Limb (tissue), 2 donors: ENCODE measurements around the gene VWA8.
"Not testable (repeated sequence)": the region's sequence is repeated elsewhere in the genome, so short reads cannot be mapped to it uniquely, and the experiment has no call there.

Source experiments
- DNase-seq, 2 donors: peaks; one replicate each; pipeline ENCODE4 v3.0.0-alpha.2; 2016; ENCODE audit errors: extremely low spot score in 2 of 2

VWA8 gene

GRCh38 chr13:41590122-41590521, 370.8 kb downstream of the VWA8 start:
- DNase-seq, result no peak

GRCh38 chr13:41589434-41589833, 371.5 kb downstream of the VWA8 start:
- DNase-seq, result no peak

- no peak for DNase-seq
Observed at GRCh38 chr13:41588899-41589298, 372.0 kb downstream of the VWA8 start.

- no peak for DNase-seq
Observed at GRCh38 chr13:41588448-41588847, 372.5 kb downstream of the VWA8 start.

- DNase-seq, result no peak
Observed at GRCh38 chr13:41587490-41587889, 373.4 kb downstream of the VWA8 start.

- no peak for DNase-seq
Observed at GRCh38 chr13:41586216-41586615, 374.7 kb downstream of the VWA8 start.

GRCh38 chr13:41582027-41582463, 378.9 kb downstream of the VWA8 start:
- DNase-seq, result no peak

GRCh38 chr13:41580345-41580744, 380.6 kb downstream of the VWA8 start:
- DNase-seq, result no peak

- no peak for DNase-seq
Observed at GRCh38 chr13:41579881-41580280, 381.0 kb downstream of the VWA8 start.

- DNase-seq, result no peak
Observed at GRCh38 chr13:41579168-41579567, 381.7 kb downstream of the VWA8 start.

- no peak for DNase-seq
Observed at GRCh38 chr13:41578371-41578770, 382.5 kb downstream of the VWA8 start.

- DNase-seq, result peak in 1 of 2 donors; percentile 70
Observed at GRCh38 chr13:41577436-41577835, 383.5 kb downstream of the VWA8 start.

GRCh38 chr13:41573640-41574039, 387.3 kb downstream of the VWA8 start:
- DNase-seq, result not testable (repeated sequence)

- not testable (repeated sequence) for DNase-seq
Observed at GRCh38 chr13:41571817-41572340, 389.0 kb downstream of the VWA8 start.

GRCh38 chr13:41568972-41569351, 391.9 kb downstream of the VWA8 start:
- DNase-seq, result peak in 1 of 2 donors; percentile 53

GRCh38 chr13:41568143-41568971, 392.6 kb downstream of the VWA8 start:
- peak in 1 of 2 donors; percentile 22 for DNase-seq

- no peak for DNase-seq
Observed at GRCh38 chr13:41567363-41567762, 393.5 kb downstream of the VWA8 start.

- no peak for DNase-seq
Observed at GRCh38 chr13:41565846-41566245, 395.1 kb downstream of the VWA8 start.

GRCh38 chr13:41565216-41565615, 395.7 kb downstream of the VWA8 start:
- DNase-seq, result peak in 1 of 2 donors; percentile 71

GRCh38 chr13:41563984-41564365, 396.9 kb downstream of the VWA8 start:
- no peak for DNase-seq

GRCh38 chr13:41563341-41563983, 397.4 kb downstream of the VWA8 start:
- DNase-seq, result no peak

- no peak for DNase-seq
Observed at GRCh38 chr13:41562541-41563178, 398.2 kb downstream of the VWA8 start.
